Measurements from ENCODE around the gene NPC2. TPM values are rescaled to one million over a fixed set of nuclear protein-coding genes. Genes with fewer than 3 reads are reported as not detected.
A peak's percentile ranks its signal among the peaks of the same experiment; 100 is the strongest.

NPC2 gene
- total RNA-seq, 1 donor from 2014 or later: 246 TPM

- no peak for DNase-seq (ENCODE audit: low spot score)
- Mint-ChIP-seq H3K4me1 (ENCODE audit: unreplicated experiment) (peaks cover 35% of the 10 kb centered on the region), H3K36me3 (ENCODE audit: low read depth, unreplicated experiment) (no peaks in the 10 kb centered on the region), H3K27me3 (ENCODE audit: unreplicated experiment) (no peaks in the 10 kb centered on the region), H3K27ac (ENCODE audit: unreplicated experiment) (peak overlapping the region; percentile 12), H3K4me3 (ENCODE audit: unreplicated experiment) (no peak overlapping the region), H3K9me3 (ENCODE audit: unreplicated experiment) (no peaks in the 10 kb centered on the region)
- no peak for TF ChIP-seq CTCF (IDR thresholded peaks at IDR 0.05; ENCODE audit: unreplicated experiment)
These were observed 50.3 kb downstream of the NPC2 start for GRCh38 chr14:74442757-74443156.

GRCh38 chr14:74441113-74441512, 52.0 kb downstream of the NPC2 start:
- no peaks in the 10 kb centered on the region for H3K9me3 Mint-ChIP-seq (ENCODE audit: unreplicated experiment)
- no peak overlapping the region for H3K4me3 Mint-ChIP-seq (ENCODE audit: unreplicated experiment)
- no peak for DNase-seq (ENCODE audit: low spot score)
- peaks cover 2% of the 10 kb centered on the region for H3K27me3 Mint-ChIP-seq (ENCODE audit: unreplicated experiment)
- H3K27ac Mint-ChIP-seq (ENCODE audit: unreplicated experiment): no peak overlapping the region
- no peaks in the 10 kb centered on the region for H3K36me3 Mint-ChIP-seq (ENCODE audit: low read depth, unreplicated experiment)
- H3K4me1 Mint-ChIP-seq (ENCODE audit: unreplicated experiment): peaks cover 45% of the 10 kb centered on the region
- TF ChIP-seq CTCF (IDR thresholded peaks at IDR 0.05; ENCODE audit: unreplicated experiment): no peak

DNA sequence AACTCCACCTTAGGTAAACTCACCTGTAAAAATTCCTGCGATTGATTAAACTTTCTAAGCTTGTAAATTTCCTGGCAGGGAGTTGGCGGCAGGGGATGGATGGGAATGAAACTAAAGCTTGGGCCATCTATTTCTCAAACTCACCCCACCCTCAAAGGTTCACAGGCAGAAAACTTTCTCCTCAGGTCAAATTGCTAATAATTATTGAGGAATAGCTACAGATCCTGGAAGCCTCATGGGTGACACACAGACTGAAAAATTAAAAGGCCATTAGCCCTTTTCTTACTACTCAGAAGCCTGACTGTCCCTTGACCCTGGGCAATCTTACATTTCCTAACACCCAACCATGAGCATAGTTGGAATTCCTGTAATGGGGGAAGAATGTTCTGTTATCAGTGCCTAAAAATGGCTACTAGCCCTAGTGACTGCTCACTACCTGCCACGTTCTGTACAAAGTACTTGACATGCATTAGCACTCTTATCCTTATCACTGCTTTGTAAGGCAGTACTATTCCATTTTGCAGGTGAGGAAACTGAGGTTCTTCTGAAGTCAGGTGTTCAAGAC, 54.7 kb downstream of the NPC2 start:
- Mint-ChIP-seq H3K4me1 (ENCODE audit: unreplicated experiment) (peaks cover 55% of the 10 kb centered on the region), H3K4me3 (ENCODE audit: unreplicated experiment) (no peak overlapping the region), H3K27ac (ENCODE audit: unreplicated experiment) (no peak overlapping the region), H3K27me3 (ENCODE audit: unreplicated experiment) (peaks cover 2% of the 10 kb centered on the region), H3K9me3 (ENCODE audit: unreplicated experiment) (no peaks in the 10 kb centered on the region), H3K36me3 (ENCODE audit: low read depth, unreplicated experiment) (no peaks in the 10 kb centered on the region)
- TF ChIP-seq CTCF (IDR thresholded peaks at IDR 0.05; ENCODE audit: unreplicated experiment): no peak
- DNase-seq (ENCODE audit: low spot score): no peak

DNA sequence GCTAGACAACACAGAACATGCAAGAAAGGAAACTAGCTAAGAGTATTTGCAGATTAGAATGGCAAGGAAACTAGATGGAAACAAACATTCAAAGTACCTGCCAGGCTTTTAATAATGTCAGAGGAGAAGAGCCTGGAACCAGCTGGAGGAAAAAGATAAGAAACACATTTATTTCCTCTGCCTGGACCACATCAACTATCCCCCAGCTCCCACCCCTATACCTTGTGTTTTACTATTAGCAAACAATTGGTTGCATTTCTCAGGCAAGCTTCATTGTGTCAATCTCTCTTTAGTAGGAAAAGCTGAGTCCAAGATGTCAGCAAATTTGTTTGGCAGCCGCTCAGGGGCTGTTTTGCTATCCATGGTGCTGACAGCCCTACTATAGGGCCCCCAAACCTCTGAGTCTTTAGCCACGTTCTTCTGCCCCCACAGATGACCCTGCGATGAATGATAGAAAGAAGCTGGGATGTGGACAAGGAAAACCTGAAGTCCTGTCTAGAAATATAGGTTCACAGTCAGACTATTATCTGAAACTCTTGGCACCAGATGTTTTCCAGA, 55.5 kb downstream of the NPC2 start:
- no peak for TF ChIP-seq CTCF (IDR thresholded peaks at IDR 0.05; ENCODE audit: unreplicated experiment)
- Mint-ChIP-seq H3K27me3 (ENCODE audit: unreplicated experiment) (peaks cover 2% of the 10 kb centered on the region), H3K36me3 (ENCODE audit: low read depth, unreplicated experiment) (no peaks in the 10 kb centered on the region), H3K27ac (ENCODE audit: unreplicated experiment) (peak overlapping the region; percentile 94), H3K4me1 (ENCODE audit: unreplicated experiment) (peaks cover 46% of the 10 kb centered on the region), H3K9me3 (ENCODE audit: unreplicated experiment) (no peaks in the 10 kb centered on the region), H3K4me3 (ENCODE audit: unreplicated experiment) (no peak overlapping the region)
- peak; percentile 55 for DNase-seq (ENCODE audit: low spot score)

- TF ChIP-seq CTCF (IDR thresholded peaks at IDR 0.05; ENCODE audit: unreplicated experiment): no peak
- H3K27ac Mint-ChIP-seq (ENCODE audit: unreplicated experiment): no peak overlapping the region
- H3K4me1 Mint-ChIP-seq (ENCODE audit: unreplicated experiment): peaks cover 51% of the 10 kb centered on the region
- DNase-seq (ENCODE audit: low spot score): no peak
- peaks cover 6% of the 10 kb centered on the region for H3K27me3 Mint-ChIP-seq (ENCODE audit: unreplicated experiment)
- no peak overlapping the region for H3K4me3 Mint-ChIP-seq (ENCODE audit: unreplicated experiment)
- H3K36me3 Mint-ChIP-seq (ENCODE audit: low read depth, unreplicated experiment): no peaks in the 10 kb centered on the region
- no peaks in the 10 kb centered on the region for H3K9me3 Mint-ChIP-seq (ENCODE audit: unreplicated experiment)
These were observed 58.8 kb downstream of the NPC2 start for GRCh38 chr14:74434294-74434693.

All from endothelial cell (in vitro differentiated cells).